Keratinocyte (primary cell): ENCODE data around the gene GAN.

Source experiments
- CTCF ChIP-seq, 3 experiments: IDR thresholded peaks in 1 of 3; conservative IDR thresholded peaks in 1 of 3; optimal IDR thresholded peaks in 1 of 3; 2 replicates in 2 of 3; 3 replicates in 1 of 3; pipeline versions ENCODE3 to v1.5.1; 2011; ENCODE audit warnings: low read length in 3 of 3, mild to moderate bottlenecking in 3 of 3, moderate library complexity in 2 of 3, control low read depth in 1 of 3, inconsistent platforms in 1 of 3; ENCODE audit not compliant: insufficient read depth in 2 of 3; ENCODE audit errors: extremely low read depth in 1 of 3
- EZH2 ChIP-seq: IDR thresholded peaks from one replicate; pipeline ENCODE4 v1.6.1; 2012; ENCODE audit warnings: inconsistent platforms, mild to moderate bottlenecking, low read length, moderate library complexity

GRCh38 chr16:81365731-81366130 lies 51.0 kb downstream of the GAN start:
- TF ChIP-seq CTCF (optimal IDR thresholded peaks at IDR 0.05 in 1 of 3, IDR thresholded peaks at IDR 0.05 in 1 of 3, conservative IDR thresholded peaks at IDR 0.05 in 1 of 3; ENCODE audit: extremely low read depth in 1 of 3, insufficient read depth in 2 of 3, low read length in 3 of 3) (no peak), EZH2 (no peak)
